ENCODE measurements around the gene TSPAN14. TPM values are rescaled to one million over a fixed set of nuclear protein-coding genes. Genes with fewer than 3 reads are reported as not detected.

TSPAN14 gene
- polyA plus RNA-seq, 3 donors: 123 to 160 (median 146) TPM

GRCh38 chr10:80429521-80429973 lies 24.6 kb upstream of the TSPAN14 start:
- H3K4me1 Mint-ChIP-seq: peaks cover 4% of the 10 kb centered on the region
- peaks cover 1 to 3% (median 2%) of the 10 kb centered on the region in 3 donors for H3K27me3 Mint-ChIP-seq (ENCODE audit: low read depth in 3 of 3)
- Histone ChIP-seq H3K36me3 (replicated peaks in 1 of 2; ENCODE audit: control insufficient read depth in 1 of 2, insufficient read depth in 2 of 2, low read length in 2 of 2) (no peaks in the 10 kb centered on the region), H3K9me3 (replicated peaks in 1 of 2; ENCODE audit: control insufficient read depth in 1 of 2, insufficient read depth in 1 of 2, low read length in 2 of 2) (no peaks in the 10 kb centered on the region), H3K4me2 (replicated peaks; ENCODE audit: extremely low read depth, low read length, poor library complexity, severe bottlenecking) (no peak overlapping the region), H3K27me3 (ENCODE audit: control insufficient read depth in 2 of 2, insufficient read depth in 2 of 2, low read length in 2 of 2) (no peaks in the 10 kb centered on the region), H3K4me1 (ENCODE audit: control insufficient read depth in 1 of 2, insufficient read depth in 2 of 2, low read length in 2 of 2) (peaks cover 3 to 5% of the 10 kb centered on the region in 2 donors), H3K4me3 (replicated peaks in 1 of 3; ENCODE audit: low read depth in 2 of 3, low read length in 3 of 3) (no peak overlapping the region), H3K79me2 (ENCODE audit: insufficient read depth, low read length) (no peaks in the 10 kb centered on the region), H4K20me1 (ENCODE audit: insufficient read depth, low read length) (no peaks in the 10 kb centered on the region), H3K27ac (ENCODE audit: low read depth in 1 of 2, low read length in 2 of 2) (no peak overlapping the region), H3K9ac (ENCODE audit: insufficient read depth, low read length, poor library complexity, severe bottlenecking) (no peak overlapping the region), H2AFZ (ENCODE audit: insufficient read depth, low read depth, low read length, poor library complexity, severe bottlenecking) (no peak overlapping the region)
- 80% methylated on average over 7 of the region's 9 CpGs for WGBS (ENCODE audit: insufficient coverage)
- DNase-seq: peak in 2 of 3 donors; percentile 59 to 67
- H3K36me3 Mint-ChIP-seq: peaks cover 0 to 6% of the 10 kb centered on the region in 2 donors
- no peak for TF ChIP-seq CTCF (IDR thresholded peaks at IDR 0.05)
- intact Hi-C loops (cut with micrococcal nuclease): no loop called here
- H3K9me3 Mint-ChIP-seq: no peaks in the 10 kb centered on the region
- H3K4me3 Mint-ChIP-seq: no peak overlapping the region
- H3K27ac Mint-ChIP-seq: peak overlapping the region in 4 of 7 donors; percentile 18 to 78 (median 51)

DNA sequence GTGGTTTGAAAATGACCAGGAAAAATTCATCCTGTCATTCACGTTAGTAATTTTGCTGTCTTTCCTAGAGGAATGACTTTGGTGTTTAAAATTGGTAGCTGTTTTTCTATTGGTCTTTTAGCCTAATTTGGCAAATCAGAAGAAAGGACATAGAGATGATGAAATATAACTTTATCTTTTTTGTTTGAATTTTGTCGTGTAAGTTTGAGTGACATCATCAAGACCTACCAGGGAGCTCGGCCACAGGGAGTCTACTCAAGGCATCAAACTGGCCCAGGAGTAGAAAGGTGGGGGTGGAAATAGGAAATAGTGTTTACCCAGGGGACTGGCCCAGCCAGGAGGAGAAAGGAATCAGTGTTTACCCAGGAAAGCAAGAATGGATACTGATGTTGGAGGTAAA lies 21.0 kb upstream of the TSPAN14 start:
- Histone ChIP-seq H3K79me2 (ENCODE audit: insufficient read depth, low read length) (no peaks in the 10 kb centered on the region), H3K9ac (ENCODE audit: insufficient read depth, low read length, poor library complexity, severe bottlenecking) (no peak overlapping the region), H3K9me3 (replicated peaks in 1 of 2; ENCODE audit: control insufficient read depth in 1 of 2, insufficient read depth in 1 of 2, low read length in 2 of 2) (no peaks in the 10 kb centered on the region), H4K20me1 (ENCODE audit: insufficient read depth, low read length) (no peaks in the 10 kb centered on the region), H3K4me2 (replicated peaks; ENCODE audit: extremely low read depth, low read length, poor library complexity, severe bottlenecking) (no peak overlapping the region), H3K27ac (ENCODE audit: low read depth in 1 of 2, low read length in 2 of 2) (no peak overlapping the region), H3K27me3 (ENCODE audit: control insufficient read depth in 2 of 2, insufficient read depth in 2 of 2, low read length in 2 of 2) (peaks cover 0 to 3% of the 10 kb centered on the region in 2 donors), H3K4me1 (ENCODE audit: control insufficient read depth in 1 of 2, insufficient read depth in 2 of 2, low read length in 2 of 2) (peaks cover 3 to 5% of the 10 kb centered on the region in 2 donors), H3K4me3 (replicated peaks in 1 of 3; ENCODE audit: low read depth in 2 of 3, low read length in 3 of 3) (no peak overlapping the region), H2AFZ (ENCODE audit: insufficient read depth, low read depth, low read length, poor library complexity, severe bottlenecking) (no peak overlapping the region), H3K36me3 (replicated peaks in 1 of 2; ENCODE audit: control insufficient read depth in 1 of 2, insufficient read depth in 2 of 2, low read length in 2 of 2) (no peaks in the 10 kb centered on the region)
- intact Hi-C loops (cut with micrococcal nuclease): no loop called here
- Mint-ChIP-seq H3K36me3 (no peaks in the 10 kb centered on the region), H3K27ac (peak overlapping the region in 1 of 7 donors; percentile 26), H3K4me3 (no peak overlapping the region), H3K27me3 (ENCODE audit: low read depth in 3 of 3) (peaks cover 0 to 2% (median 0%) of the 10 kb centered on the region in 3 donors), H3K9me3 (no peaks in the 10 kb centered on the region), H3K4me1 (peaks cover 4% of the 10 kb centered on the region)
- DNase-seq: no peak
- no peak for TF ChIP-seq CTCF (IDR thresholded peaks at IDR 0.05)
- WGBS (ENCODE audit: insufficient coverage): 100% methylated on average over 2 of the region's 3 CpGs

Measured in CD14-positive monocyte (primary cell).